ENCODE results near the gene DDB1. TPM values are rescaled to one million over a fixed set of nuclear protein-coding genes. Genes with fewer than 3 reads are reported as not detected.
A peak's percentile ranks its signal among the peaks of the same experiment; 100 is the strongest.

DDB1 gene
- total and polyA plus RNA-seq, 2 of the 13 experiments (the other 11 are each of a cell fraction or from before 2014, with no cell fraction given), result 217 to 266 TPM

DNA sequence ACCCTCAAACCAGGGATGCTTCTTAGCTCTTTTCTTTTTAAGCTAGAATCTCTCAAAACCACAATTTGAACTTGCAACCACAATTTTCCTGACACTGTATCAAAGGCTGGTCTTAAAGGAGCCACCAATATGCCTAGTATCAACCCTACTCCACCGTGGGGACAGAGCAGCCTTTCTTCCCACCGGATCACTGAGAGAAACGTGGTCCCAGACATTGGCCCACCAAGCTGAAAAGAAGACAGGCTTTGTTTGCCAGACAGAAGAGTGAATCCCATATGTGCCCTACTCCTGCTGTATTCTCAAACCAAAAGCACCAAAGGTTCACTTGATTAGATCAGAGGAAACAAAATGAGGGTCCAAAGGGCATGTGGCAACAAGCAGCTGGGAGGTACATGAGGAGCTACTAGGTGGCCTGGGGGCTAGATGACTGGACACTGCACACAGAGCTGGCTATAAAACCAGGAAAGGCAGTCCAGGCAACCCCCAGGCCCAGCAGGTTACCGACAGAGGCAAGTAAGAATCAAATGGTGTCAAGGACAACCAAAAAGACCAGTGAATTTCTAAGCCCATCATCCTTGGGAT, 34.2 kb downstream of the DDB1 start (continued):
- TF ChIP-seq ZNF230 (CRISPR knock-in tag; IDR thresholded peaks at IDR 0.05) (no peak), HNF4A (CRISPR knock-in tag; IDR thresholded peaks at IDR 0.05) (peak; percentile 98), ZNF121 (CRISPR knock-in tag; IDR thresholded peaks at IDR 0.05) (peak; percentile 70), ZNF598 (CRISPR knock-in tag; IDR thresholded peaks at IDR 0.05; ENCODE audit: borderline replicate concordance) (no peak), MNT (IDR thresholded peaks at IDR 0.05) (peak; percentile 65), FOSL2 (CRISPR knock-in tag; IDR thresholded peaks at IDR 0.05) (peak; percentile 72), NCOR1 (IDR thresholded peaks at IDR 0.05; ENCODE audit: borderline replicate concordance, low read length) (peak; percentile 89), REPIN1 (CRISPR knock-in tag; IDR thresholded peaks at IDR 0.05; ENCODE audit: borderline replicate concordance, low read depth) (0 out of 2 replicates have a peak, but pooled peaks have one; percentile 70), ZNF749 (CRISPR knock-in tag; IDR thresholded peaks at IDR 0.05; ENCODE audit: borderline replicate concordance) (no peak), ZKSCAN1 (IDR thresholded peaks at IDR 0.05; ENCODE audit: low read length) (no peak), RXRB (CRISPR knock-in tag; IDR thresholded peaks at IDR 0.05; ENCODE audit: borderline replicate concordance) (peak; percentile 69; the same call in 1 of the 2 replicates), ZKSCAN8 (CRISPR knock-in tag; IDR thresholded peaks at IDR 0.05; ENCODE audit: borderline replicate concordance) (peak; percentile 93), GFI1 (CRISPR knock-in tag; IDR thresholded peaks at IDR 0.05; ENCODE audit: borderline replicate concordance) (no peak; the same call in 1 of the 2 replicates), ZBTB40 (IDR thresholded peaks at IDR 0.05) (no peak), ZBTB40 (CRISPR knock-in tag; IDR thresholded peaks at IDR 0.05) (no peak), ZBTB3 (CRISPR knock-in tag; IDR thresholded peaks at IDR 0.05; ENCODE audit: borderline replicate concordance, low read depth) (no peak), POGZ (CRISPR knock-in tag; IDR thresholded peaks at IDR 0.05) (0 out of 2 replicates have a peak, but pooled peaks have one; percentile 20), TFAP4 (IDR thresholded peaks at IDR 0.05; ENCODE audit: borderline replicate concordance, low read depth) (peak; percentile 94), TBX2 (CRISPR knock-in tag; IDR thresholded peaks at IDR 0.05; ENCODE audit: borderline replicate concordance) (peak; percentile 61; the same call in 1 of the 2 replicates), KLF6 (CRISPR knock-in tag; IDR thresholded peaks at IDR 0.05) (0 out of 2 replicates have a peak, but pooled peaks have one; percentile 31)
